NCI-H1092 (cell line): ENCODE measurements around the gene FOXP1.

Experiments used
- DNase-seq: peaks from one replicate; lab custom pipeline; 2025; lab: John Stamatoyannopoulos, UW

Gene FOXP1

DNA sequence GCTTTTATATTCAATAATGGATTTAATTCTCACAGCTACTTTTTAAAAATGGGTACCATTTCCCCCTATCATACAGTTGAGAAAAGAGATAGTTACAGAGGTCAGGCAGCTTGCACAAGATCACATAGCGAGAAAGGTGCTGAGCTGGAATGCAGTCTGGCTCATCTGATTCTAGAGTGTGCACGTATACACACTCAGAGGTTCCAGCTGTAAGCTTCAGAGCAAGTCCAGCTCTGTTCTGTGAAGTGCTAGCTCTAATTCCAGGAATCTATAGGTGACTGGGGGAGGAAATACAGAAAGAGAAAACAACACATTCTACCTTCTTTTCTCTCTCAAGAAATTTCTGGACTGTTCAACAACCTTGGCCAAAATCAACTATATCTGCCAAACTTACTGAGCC is 318.7 kb downstream of the FOXP1 start:
- DNase-seq, result no peak

DNA sequence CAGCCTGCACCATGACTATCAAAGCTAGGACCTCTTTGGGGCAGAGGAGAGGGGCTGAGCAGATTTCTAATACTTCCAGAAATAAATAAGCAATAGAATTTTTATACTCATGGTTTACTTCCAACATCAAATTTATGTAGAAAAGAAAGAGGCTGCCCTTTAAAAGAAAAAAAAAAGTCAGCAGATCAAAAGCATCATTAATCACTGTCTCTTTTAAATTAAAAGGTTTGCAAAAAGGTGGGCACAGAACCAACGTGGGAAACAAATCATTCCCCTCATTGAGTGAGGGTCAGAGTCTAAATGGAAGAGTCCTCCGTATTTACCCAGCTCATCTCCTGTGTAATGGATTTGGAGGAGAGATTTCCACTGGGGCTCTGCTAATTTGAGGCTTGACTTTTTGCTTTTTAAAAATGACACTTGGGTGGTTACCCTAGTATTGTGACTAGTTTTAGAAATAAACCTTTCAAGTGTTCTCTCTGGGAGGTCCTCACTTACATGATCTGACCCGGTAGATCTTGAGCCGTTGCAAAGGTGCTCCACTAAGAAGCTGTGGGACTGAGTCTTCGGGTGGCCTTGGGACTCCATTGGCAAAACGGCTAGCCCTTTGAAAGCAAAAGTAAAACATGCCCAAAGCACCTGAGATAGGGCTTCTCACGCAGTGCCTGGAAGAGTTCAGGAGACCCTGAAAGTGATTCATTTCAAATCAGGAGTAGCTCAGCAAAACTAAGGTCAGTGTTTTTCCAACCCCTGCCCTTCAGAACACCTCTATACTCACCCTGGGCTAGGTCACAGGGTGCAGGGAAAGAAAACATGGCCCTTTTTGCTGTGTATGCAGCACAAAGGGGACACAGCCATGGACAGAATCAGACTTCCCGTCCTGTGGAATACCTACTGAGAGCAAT is 320.9 kb downstream of the FOXP1 start:
- DNase-seq, result no peak

DNA sequence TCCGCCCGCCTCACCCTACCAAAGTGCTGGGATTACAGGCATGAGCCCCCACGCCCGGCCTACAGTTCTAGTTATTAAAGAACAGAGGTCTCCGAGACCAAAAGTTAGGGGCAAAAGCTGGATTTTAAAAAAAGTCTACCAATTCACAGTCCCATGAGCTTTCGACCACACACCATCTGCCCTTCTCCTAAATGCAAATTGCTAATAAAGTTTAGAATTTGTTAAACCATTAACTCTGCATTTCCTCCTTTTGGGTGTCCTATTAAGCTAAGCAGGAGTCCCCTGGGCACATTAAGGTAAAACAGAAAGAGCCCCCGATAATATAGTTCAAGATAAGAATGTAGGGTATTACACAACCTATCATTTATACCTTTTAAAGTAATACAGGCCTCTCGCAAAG is 322.7 kb downstream of the FOXP1 start:
- DNase-seq, result no peak

DNA sequence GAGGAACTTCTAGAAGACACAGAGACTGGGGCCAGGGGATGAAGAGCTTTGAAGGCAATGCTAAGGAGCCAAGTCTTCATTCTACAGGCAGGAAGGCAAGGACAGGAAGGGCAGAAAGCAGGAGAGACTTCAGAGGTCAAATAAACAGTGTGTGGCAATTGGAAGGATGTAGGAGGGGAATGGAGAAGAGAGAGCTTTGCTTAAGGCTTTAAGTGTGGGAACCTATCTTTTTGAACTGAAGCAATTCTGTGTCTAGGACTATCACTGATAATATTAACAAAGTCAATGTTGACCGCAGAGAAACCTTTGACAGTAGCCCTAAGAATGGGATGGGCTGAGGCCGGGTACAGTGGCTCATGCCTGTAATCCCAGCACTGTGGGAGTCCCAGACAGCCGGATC is 325.0 kb downstream of the FOXP1 start:
- DNase-seq, result no peak

DNA sequence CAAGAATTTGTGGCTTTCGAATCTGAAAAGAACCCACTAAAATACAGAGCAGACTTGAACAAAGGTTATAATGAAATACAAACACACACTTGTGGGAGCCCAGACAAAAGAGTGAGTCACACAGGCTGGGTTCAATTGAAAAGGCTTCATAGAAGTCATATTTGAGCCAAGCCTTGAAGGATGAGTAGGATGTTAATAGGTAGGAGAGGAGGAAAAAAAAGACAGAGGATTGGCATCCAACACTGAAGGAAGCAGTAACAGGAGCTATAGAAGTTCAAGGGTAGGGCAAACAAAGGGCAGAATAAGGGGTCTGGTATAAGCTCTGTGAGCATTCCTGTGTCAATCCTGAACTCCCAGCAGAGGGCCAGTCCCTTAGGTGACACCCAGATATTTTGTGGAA is 325.4 kb downstream of the FOXP1 start:
- no peak for DNase-seq

DNA sequence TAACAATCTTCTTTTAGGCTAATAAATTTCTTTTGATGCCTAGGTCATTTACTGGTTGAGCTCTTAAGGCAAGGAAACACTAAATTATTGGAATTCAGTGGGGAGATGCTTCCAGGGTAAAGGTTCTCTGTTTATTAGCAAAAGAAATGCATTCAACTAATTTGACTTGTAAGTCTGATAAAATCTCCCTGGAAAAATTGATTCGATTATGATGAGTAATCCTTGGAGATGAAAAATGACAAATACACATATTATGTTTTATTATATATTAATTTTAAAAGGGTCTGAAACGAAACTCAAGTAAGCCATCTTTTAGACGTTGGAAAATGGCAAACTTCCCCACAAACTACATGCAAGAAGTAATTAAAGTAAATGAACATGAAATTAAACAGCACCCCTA is 328.0 kb downstream of the FOXP1 start:
- DNase-seq, result no peak

DNA sequence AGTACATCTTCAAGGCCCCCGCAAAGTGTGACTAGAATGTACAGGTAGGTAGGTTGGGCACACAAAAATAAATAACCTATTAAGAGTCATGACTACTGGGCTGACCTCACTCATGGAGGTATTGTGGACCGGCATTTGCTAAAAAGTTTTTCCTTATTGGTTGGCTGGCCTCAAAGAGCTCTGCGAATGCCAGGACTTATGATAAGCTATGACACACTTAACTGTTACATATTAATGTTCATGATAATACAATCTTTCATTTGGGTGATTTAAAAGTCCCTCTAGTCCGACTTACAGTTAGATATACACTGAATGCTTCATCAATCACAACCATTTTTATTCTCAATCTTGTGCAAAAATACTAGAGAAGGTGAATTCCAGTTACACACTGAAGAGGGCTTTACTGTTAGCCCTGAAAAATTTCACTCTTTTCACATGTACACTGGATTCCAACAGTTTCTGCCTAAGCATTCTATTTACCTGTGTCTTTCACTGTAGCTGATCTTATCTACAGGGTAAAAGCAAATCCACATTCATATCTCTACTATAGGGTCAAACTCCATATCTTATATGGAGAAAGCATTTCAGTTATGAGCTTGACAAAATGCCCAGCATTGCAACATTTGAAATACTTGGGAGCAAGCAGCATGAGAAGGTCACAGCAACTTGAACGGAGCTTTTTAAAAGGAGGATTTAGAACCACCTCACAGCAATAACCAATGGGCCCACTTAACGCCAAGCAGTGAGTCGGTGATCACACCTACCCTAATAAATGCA is 329.1 kb downstream of the FOXP1 start:
- no peak for DNase-seq

DNA sequence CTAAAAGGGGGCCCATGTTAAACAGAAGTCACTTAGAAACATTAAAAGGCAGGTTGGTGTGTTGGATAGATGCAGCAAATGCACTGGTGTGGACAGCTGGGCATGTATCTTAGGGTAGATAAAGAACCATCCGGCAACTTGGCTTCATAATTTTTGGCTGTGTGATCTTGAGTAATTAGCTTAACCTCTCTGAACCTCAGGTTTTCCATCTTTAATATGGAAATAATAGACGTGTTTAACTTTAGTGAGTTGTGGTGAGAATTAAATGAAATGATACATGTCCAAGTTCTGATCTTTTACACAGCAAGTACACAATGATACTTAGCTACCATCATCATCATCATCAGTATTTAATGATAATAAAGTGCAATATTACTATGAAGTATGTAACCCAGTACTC is 330.4 kb downstream of the FOXP1 start:
- DNase-seq, result no peak

DNA sequence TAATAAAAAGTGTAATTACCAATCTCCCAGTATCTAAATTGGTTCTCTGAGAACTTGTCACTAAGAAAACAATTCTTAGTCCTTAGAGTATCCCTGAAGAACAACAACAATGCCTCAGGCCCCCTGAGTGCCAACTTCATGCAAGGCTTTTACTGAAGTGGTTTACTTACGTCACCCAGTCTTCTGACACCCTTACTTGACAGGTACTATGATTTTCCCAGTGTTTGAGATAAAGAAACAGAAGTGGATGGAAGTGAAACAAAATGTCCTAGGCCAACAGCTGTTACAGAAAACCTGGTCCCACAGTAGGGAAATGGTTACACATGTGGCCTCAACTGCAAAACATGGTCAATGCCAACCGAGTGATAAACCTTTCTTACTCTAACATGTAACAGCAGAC is 331.1 kb downstream of the FOXP1 start:
- no peak for DNase-seq

DNA sequence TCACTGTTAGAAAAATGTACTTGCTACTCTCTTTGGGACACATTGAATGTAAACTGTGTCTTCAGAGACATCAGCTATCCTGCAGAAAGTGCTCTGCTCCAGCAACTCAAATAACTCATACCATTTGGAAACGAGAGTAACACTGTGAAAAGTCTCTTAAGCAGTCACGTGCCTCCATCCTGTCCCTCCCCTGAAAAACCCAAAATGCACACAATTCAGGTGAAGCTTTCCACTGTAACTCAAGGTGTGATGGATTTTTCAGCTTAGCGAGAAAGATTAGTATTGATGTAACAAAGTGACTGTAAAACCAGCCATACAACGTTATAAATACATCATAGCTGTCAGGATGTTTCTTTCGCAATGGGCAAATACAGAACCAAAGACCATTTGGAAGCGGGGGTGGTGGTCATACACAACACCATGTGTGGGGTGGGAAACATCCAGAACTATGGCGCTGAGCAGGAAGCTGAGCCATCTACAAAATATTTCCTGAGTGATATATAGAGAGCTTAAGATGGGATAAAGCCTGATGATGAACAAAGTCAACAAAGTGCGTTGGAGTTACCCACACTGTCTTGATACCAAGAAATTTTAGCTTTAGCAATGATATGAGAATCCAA is 332.3 kb downstream of the FOXP1 start:
- no peak for DNase-seq

DNA sequence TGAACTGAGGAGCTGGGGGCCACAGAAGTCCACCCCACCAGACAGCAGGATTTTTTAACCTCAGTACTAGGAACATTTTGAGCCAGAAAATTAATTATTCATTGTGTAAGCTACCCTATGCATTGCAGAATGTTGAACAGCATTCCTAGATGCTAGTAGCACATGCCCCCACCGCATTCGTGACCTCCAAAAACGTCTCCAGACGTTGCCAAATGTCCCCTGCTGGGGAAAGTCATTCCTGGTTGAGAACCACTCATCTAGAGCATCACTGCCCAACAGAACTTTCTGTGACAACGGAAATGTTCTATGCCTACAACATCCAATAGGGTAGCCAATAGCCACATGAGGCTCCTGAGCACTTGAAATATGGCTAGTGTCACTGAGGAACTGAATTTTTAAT is 333.5 kb downstream of the FOXP1 start:
- no peak for DNase-seq

DNA sequence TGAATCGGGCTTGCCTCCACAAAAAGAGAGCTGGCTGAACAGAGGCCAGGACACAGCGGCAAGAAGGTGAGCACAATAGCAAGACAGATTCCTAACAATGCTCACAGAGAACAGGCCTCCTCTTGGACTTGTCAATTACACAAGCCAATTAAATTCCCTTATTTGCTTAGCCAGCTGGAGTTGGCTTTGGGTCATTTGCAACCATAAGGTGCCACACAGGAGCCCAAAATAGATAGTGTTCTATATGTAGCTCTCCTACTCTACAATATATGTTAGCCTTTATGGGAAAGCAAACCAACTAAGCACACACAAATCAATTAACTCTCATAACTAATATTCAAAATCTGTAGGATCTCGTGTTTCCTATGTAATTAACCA is 335.6 kb downstream of the FOXP1 start:
- no peak for DNase-seq

DNA sequence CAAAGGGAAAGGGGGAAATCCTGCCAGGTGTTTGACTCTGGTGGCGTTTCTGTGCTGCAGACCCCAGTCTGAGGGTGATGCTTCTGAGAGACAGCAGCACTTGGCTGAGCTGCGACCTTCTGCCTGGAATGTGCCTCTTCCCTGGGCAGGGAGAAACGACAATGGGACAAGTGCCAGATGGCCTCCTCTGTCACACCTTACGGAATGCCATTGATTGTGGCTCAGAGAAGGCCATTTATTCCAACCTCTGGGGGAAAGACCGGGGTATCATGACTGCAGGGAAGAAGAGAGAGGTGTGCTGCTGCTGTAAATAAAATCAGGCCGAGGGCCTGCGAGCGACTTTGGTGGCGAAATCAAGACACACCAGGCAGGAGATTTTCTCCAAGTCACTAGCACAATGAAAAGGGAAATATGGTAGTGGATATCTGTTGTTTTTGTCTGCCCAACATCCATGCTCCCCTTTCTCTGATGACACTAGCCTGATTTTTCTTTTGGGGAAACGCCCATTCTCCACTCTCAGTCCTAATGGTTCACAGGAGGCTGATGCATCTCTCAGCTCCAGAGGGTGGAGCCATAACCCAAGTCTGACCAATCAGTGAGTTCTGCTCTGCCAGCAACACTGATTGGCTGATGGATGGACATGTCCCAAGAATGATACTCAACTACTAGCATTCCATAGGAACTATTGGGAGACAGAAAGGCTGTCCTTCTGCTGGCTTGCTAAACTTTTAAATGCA is 336.1 kb downstream of the FOXP1 start:
- no peak for DNase-seq

DNA sequence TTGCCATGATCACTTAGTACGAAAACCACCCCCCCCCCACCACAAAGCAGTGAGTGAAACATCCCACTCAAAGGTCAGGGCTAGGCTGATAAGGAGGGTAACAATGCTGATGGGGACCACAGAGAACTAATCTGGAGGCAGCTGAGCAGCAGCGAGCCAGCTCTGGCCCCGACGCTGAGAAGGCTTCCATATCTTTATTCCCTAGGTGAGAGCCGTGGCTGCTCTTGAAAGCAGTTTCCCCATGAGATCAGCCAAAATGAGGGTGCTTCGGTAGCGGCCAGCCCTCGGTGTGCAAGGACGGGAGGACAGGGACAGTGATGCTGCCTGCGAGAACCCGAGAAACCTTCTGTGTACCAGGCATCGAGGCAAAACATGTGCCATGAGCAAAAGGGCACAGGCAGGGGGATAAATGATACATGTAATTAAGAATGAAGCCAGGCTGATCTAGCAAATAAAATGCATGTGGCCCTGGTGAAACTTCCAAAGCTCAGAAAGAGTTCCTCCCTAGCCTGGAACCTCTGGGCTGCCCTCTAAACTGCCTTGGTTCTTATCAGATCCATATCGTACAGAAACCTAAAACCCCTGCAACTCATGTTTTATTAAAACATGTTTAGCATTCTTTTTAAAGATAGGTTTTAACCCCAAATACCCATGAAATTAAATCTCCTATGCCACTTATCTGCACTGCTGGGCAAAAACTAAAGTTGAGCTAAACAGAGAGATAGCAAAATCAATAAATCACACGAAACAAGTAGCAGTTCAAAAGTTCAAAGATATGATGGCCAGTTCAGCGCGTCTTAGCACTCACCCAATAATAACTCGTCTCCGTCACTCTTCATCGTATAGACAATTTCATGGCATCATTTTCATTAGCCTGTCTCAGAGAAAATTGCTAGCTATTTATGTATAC is 337.3 kb downstream of the FOXP1 start:
- DNase-seq, result no peak

DNA sequence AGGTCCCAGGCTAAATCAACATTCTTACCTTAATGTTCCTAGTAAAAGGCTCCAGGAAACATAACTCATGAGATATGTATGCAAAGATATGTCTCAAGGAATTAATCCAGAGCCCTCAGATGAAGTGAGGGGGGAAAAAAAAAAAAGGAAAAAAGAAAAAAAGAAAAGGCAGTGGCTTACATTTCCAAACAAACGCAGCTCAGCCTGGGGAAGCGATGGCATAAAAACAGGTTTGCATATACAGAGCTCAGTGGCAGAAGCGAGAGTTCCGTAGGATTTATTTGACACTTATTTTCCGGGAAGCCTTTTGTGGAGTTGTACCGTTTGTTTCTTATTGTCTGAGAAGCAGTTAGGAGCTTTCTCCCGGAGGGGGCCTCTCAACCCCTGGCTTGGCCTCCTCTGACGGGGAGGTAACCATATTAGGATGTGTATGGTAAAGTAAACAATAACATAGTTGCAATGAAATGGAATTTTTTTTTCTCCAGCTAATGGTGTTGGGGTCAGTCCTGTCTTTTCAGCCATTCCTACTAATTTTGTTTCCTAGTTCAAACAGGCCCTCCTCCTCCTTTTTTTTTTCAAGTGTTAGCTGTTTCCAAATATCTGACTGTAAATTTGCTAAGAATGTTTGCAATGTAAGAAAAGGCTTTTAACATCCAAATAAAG is 338.6 kb downstream of the FOXP1 start:
- no peak for DNase-seq

DNA sequence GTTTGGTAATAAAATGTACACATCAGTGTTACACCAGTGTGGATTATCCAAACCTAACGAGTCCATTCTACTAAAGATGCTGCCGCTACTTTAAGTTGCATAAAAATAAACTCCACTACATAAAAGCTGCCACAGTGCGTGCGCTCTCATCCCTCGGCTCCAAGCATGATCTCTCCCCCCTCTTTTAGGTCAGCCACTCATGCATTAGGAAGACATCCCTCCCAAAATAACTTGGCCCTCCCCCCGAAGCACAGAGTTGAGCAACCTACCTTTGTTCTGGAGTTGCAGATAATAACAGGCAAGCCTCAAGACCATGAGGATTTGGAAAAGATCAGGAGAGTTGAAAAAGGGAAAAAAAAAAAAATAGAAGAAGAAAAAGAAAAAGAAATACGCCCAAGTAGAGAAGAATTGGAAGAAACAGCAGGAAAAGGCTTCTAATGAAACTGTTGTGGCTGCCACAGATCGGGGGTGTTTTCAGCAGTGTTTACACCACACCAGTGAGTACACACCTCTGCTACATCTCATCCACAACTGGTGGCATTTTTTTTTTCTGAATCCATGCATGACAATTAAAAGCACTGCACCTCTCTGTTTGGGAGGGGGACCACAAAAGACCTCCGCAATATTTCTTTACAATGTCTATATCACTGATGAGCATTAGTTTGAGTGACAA is 339.2 kb downstream of the FOXP1 start:
- no peak for DNase-seq

DNA sequence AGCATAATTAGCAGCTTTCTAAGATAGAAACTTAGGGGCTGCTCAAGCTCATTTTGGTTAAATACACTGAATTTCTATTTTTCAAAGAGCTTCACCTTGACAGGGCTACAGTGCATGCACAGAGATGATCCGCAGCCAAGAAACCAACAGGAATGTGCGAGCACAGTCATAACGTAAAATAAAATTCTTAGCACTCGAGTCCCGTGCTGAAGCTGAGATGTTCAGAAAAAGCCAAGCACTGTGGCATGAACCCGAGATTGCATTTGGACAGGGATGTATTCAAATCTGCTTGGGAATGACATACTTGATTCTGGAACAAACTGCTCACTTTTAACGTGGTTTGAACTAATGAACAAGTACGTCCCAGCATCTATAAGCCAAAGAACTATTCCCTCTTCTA is 340.3 kb downstream of the FOXP1 start:
- DNase-seq, result no peak

DNA sequence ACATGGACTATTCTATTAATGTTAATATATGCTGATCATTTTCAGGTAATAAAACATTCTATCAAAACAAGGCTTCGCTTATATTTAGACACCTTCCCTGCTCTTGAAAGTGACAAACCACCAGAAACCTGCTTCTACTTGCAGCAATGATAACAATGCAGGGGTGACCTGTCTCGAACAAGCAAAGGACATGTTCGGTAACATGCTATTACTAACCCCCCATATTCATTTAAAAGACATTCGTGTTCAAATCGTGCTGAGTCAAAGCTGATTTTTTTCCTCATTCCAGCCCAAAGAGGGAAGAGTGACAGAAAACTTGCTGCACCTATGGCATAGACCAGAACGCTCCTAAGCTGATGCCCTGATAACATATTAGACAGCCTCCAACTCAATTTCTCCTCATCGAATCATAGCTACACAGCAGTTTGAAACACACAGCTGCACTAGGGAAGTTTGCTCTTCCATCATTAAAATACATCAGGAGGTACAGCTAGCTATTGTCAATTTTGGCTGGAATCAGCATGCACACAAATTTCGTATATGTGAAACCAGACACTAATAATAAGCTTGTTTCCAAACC is 341.5 kb downstream of the FOXP1 start:
- DNase-seq, result no peak

DNA sequence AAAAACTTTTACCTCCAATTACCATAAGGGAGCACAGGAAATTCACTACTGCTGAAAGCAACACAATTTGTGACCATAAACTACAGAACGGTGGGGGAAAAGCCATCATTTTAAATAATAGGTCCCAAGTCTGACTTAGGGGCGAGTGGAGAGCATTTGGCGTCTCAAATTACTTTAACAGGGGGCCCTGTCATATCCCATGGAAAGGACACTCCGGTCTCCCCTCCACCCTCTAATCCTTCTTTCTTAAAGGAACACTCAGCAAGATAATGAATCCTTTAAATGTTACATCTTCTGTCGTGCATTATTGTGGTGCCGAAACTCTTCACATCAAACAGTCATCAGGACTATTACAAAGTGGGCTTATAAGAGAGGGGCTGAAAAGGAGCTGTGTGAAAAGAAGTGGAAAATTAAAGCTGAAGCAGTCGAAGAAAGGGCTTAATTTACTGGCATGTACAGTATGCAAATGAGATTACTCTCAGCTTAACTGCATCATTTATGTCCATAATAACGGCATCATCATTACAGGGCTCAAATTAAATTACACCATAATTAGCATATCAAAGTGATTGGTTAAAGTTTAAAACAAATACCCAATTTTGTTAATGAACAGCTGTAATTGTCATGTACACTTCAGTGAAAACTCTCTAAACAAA is 342.2 kb downstream of the FOXP1 start:
- no peak for DNase-seq
